Muscle layer of colon (tissue), 2 donors: ENCODE measurements around the gene STIMATE.

Experiments
- H3K27ac ChIP-seq: one replicate; pipeline ENCODE4 v1.7.0; 2013; ENCODE audit warnings: low read depth, mild to moderate bottlenecking, low read length, moderate library complexity
- H3K27me3 ChIP-seq, 2 donors: one replicate each; pipeline ENCODE4 v1.7.0; 2013; ENCODE audit warnings: low read length in 2 of 2, mild to moderate bottlenecking in 2 of 2; ENCODE audit not compliant: insufficient read depth in 2 of 2, control insufficient read depth in 1 of 2
- H3K36me3 ChIP-seq: one replicate; pipeline ENCODE4 v1.7.0; 2013; ENCODE audit warnings: mild to moderate bottlenecking, low read length; ENCODE audit not compliant: insufficient read depth
- H3K4me1 ChIP-seq: one replicate; pipeline ENCODE4 v1.7.0; 2013; ENCODE audit warnings: mild to moderate bottlenecking, low read length; ENCODE audit not compliant: insufficient read depth
- H3K4me3 ChIP-seq, 2 donors: one replicate each; pipeline ENCODE4 v1.7.0; 2013; ENCODE audit warnings: low read length in 2 of 2, low read depth in 1 of 2, mild to moderate bottlenecking in 1 of 2, moderate library complexity in 1 of 2
- H3K9ac ChIP-seq: one replicate; pipeline ENCODE4 v1.7.0; 2013; ENCODE audit warnings: low read length
- H3K9me3 ChIP-seq: one replicate; pipeline ENCODE4 v1.7.0; 2013; ENCODE audit warnings: mild to moderate bottlenecking, low read length
- donor health status: abdominal sarcoma.
- donor health status: Adenocarcinoma of cecum.

Gene STIMATE

DNA sequence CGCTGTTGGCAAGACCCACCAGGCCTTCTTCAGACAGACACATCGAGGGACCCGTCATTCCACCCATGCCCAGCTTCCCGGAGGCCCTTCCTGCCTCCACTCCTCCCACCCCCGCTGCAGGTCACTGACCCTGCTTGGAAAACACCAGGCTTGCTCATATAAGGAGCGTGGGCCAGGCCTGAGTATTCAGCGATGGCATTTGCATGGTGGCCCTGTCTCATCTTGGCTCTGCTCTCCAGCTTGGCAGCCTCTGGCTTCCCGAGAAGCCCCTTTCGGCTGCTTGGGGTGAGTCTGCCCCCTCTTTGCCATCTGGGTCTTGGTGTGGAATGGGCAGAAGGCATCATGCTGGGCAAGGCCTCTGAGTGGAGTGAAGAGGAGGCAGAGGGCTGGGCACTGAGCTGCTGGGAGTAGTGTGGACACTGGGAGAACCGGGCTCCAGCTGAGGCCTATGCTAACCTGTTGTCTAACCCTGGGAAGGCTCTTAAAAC, 102.7 kb downstream of the STIMATE start, which contains the start of gene ITIH3:
Gene ITIH3 (plus strand): TSS at position 185 of the 488 bp plus-strand sequence. CDS start 8 bp downstream, at position 193.
- no peaks in the 10 kb centered on the region for H3K4me1 ChIP-seq
- no peak within 1 kb of the TSS for H3K27ac ChIP-seq
- H3K36me3 ChIP-seq = no peaks in the 10 kb centered on the region
- H3K9me3 ChIP-seq = no peaks in the 10 kb centered on the region
- H3K27me3 ChIP-seq = no peaks in the 10 kb centered on the region
- H3K9ac ChIP-seq = no peak within 1 kb of the TSS
- H3K4me3 ChIP-seq = no peak within 1 kb of the TSS

DNA sequence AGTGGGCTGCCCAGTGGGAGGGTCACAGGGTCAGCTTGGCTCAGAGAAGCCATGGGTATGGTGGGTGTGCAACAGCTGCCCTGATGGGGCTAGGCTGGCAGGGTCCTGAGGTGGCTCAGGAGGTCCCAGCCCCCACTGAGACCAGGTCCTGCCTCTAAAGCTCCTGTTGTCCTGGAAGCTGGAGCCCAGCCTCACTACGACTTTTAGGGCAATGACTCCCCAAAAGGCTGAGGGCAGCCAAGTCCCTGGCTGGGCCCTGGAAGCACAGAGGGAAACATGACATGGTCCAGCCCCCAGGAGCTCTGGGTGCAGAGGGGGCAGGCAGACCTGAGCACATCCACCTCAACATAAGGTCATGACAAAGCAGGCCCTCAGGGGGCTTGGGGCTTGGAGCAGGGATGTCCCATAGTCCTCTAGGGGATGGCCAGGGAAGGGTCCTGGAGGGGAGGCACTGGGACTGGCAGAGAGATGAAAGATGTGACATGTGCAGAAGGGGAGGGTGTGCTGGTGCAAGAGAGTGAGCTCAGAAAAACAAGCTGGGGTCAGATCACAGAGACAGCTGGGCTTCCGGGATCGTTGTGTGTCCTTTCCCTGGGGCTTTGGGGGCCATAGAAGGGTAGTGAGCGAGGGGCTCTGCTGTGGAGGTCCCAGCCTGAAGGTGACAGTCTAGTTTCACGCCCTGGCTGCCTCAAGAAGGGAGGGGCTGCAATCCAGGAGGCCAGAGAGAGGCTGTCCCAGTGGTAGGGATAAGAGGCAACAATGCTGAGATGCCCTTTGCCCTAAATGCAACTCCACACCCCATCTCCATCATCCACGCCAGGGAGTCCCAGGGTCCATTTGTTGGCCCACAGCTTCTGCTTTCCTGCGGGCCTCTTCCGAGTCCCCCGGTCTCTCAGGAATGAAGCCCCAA, 103.4 kb downstream of the STIMATE start:
- Histone ChIP-seq H3K27ac (no peak overlapping the region), H3K4me3 (no peak overlapping the region), H3K9me3 (no peaks in the 10 kb centered on the region)

DNA sequence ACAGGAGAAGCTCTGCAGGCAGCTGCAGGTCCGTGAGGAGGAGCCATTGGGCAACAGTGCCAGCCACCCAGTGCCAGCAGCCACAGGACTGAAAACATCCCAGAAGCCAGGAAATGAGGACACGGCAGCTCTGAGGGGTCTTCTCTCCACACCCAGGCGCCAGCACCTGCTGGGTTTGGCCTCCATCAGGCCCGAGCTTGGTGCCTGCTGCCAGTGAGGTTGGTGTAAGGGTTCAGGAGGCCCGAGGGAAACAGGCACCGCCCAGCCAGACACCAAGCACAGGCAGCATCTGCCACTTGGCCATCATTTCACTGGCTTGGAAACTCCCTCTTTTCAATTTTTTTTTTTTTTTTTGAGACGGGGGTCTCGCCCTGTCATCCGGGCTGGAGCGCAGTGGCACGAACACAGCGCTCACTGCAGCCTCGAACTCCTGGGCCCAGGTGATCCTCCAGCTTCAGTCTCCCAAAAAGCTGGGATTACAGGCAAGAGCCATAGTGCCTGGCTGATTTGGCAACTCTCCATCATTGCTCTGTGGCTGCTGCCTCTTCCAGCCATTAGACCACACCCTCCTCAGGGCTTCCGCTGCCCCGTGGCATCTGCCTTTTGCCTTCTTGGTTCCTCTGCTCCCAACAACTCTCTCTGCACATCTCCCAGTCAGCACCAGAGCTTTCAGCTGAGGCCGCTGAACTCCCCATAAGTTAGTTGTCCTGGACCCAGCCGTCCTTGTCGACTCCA, 104.2 kb downstream of the STIMATE start:
- no peaks in the 10 kb centered on the region for H3K27me3 ChIP-seq
- no peaks in the 10 kb centered on the region for H3K9me3 ChIP-seq
- no peaks in the 10 kb centered on the region for H3K4me1 ChIP-seq
- H3K4me3 ChIP-seq = no peak overlapping the region
- no peak overlapping the region for H3K27ac ChIP-seq
- H3K36me3 ChIP-seq = no peaks in the 10 kb centered on the region
- no peak overlapping the region for H3K9ac ChIP-seq

More for the DNA sequence above, 103.4 kb downstream of the STIMATE start:
- Histone ChIP-seq H3K36me3 (no peaks in the 10 kb centered on the region), H3K9ac (no peak overlapping the region), H3K4me1 (no peaks in the 10 kb centered on the region), H3K27me3 (no peaks in the 10 kb centered on the region)

DNA sequence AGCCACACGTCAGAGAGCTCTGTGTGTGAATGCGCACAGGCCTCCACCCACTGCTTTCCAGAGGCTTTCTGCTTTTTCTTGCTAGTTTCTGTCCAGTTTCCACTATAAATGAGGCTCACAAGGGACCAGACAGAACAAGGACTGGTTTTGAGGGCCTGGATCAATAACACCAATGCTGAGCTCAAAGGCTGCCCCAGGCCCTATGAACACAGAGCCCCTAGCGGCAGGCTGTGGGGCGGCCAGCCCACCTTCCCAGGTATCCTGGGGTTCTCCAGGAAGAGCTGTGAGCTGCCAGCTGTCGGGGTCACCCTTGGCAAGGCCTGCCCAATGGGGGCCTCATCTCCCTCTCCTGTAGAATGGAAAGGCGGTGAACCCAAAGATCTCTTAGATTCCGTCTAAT, 104.9 kb downstream of the STIMATE start:
- Histone ChIP-seq H3K36me3 (no peaks in the 10 kb centered on the region), H3K4me3 (no peak overlapping the region), H3K27me3 (no peaks in the 10 kb centered on the region), H3K4me1 (no peaks in the 10 kb centered on the region), H3K9ac (no peak overlapping the region), H3K27ac (no peak overlapping the region), H3K9me3 (no peaks in the 10 kb centered on the region)

DNA sequence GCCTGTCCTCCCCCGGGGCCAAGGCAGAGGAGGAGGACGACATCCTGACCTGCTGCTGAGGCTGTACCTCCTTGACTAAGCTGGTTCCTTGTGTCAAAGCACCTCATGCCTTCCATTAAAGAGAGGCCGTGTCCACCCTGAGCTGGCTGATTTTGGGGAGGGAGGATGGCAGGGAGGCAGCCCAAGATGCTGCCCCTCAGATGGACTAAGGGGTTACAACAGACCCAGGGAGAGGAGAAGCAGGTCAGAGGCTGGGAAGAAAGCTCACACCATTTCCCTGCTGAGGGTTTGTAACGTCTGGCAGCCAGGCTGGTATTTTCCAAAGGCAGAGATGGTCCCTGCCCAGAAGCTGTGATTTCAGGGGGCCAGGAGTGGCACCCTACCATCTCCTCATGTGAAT, 105.4 kb downstream of the STIMATE start:
- Histone ChIP-seq H3K27ac (no peak overlapping the region), H3K27me3 (no peaks in the 10 kb centered on the region), H3K9me3 (no peaks in the 10 kb centered on the region), H3K36me3 (no peaks in the 10 kb centered on the region), H3K9ac (no peak overlapping the region), H3K4me3 (no peak overlapping the region), H3K4me1 (no peaks in the 10 kb centered on the region)

DNA sequence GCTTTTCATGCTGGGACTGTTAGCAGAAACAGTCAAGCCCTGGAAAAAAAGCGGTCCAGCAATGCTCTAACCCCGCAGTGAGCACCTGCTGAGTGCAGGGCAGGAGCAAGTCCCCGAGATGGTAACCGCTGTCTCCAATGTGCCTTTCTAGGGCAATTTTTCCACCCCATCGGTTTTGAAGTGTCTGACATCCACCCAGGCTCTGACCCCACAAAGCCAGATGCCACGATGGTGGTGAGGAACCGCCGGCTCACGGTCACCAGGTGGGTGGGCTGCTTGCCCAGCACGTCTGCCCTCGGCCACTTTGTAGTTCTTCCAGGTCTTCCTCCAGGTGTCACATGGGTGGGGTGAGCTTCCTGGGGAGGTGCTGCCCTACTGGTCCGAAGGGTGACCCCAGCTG, 106.0 kb downstream of the STIMATE start:
- H3K4me1 ChIP-seq = no peaks in the 10 kb centered on the region
- H3K4me3 ChIP-seq = no peak overlapping the region
- no peak overlapping the region for H3K9ac ChIP-seq
- H3K9me3 ChIP-seq = no peaks in the 10 kb centered on the region
- H3K27me3 ChIP-seq = no peaks in the 10 kb centered on the region
- H3K36me3 ChIP-seq = no peaks in the 10 kb centered on the region
- H3K27ac ChIP-seq = no peak overlapping the region

DNA sequence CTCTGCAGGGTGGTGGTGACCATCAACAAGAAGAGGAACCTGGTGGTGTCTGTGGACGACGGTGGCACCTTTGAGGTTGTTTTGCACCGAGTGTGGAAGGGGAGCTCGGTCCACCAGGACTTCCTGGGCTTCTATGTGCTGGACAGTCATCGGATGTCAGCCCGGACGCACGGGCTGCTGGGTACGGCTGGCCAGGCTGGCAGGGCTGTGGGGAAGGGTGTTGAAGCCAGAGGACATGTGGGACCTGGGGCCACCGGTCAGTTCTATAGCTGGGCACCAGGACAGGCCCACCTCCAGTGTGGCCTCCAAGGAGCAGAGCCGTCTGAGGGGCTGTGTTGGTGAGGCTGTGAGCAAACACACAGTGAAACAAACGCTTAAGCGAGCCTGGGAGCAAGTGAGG, 106.6 kb downstream of the STIMATE start:
- H3K4me3 ChIP-seq = no peak overlapping the region
- no peaks in the 10 kb centered on the region for H3K9me3 ChIP-seq
- H3K4me1 ChIP-seq = no peaks in the 10 kb centered on the region
- H3K9ac ChIP-seq = no peak overlapping the region
- no peaks in the 10 kb centered on the region for H3K36me3 ChIP-seq
- H3K27me3 ChIP-seq = no peaks in the 10 kb centered on the region
- no peak overlapping the region for H3K27ac ChIP-seq

DNA sequence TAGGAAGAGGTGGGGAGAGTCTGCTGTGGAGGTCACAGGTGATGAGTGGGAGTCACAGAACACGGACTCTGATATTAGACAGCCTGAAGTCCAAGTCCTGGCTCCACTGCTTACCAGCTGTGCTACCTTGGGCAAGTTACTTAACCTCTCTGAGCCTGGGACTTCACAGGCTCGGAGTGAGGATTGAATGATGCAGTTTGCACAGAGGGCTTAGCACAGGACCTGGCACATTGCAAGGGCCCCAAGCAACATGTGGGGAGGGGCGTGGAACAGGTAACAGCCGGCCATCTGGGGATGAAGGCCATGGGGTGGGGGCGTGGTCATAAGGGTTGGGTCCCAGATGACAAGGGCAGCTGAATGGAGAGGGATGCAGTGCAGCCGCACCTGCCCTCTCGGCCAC, 107.0 kb downstream of the STIMATE start:
- no peaks in the 10 kb centered on the region for H3K27me3 ChIP-seq
- no peaks in the 10 kb centered on the region for H3K4me1 ChIP-seq
- no peak overlapping the region for H3K9ac ChIP-seq
- H3K36me3 ChIP-seq = no peaks in the 10 kb centered on the region
- H3K9me3 ChIP-seq = no peaks in the 10 kb centered on the region
- H3K4me3 ChIP-seq = no peak overlapping the region
- no peak overlapping the region for H3K27ac ChIP-seq

DNA sequence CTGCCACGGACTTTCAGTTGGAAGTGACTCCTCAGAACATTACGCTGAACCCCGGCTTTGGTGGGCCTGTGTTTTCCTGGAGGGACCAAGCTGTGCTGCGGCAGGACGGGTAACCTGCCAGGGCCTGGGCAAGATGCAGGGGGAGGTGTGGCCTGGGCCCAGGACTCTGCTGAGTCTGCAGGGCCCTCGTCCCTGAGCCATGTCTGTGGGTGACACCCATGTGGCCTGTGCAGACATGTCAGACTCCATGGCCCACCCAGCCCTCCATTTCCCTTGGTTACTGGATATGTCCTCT, 107.7 kb downstream of the STIMATE start:
- Histone ChIP-seq H3K9me3 (no peaks in the 10 kb centered on the region), H3K27me3 (no peaks in the 10 kb centered on the region), H3K4me3 (no peak overlapping the region), H3K4me1 (no peaks in the 10 kb centered on the region), H3K27ac (no peak overlapping the region), H3K9ac (no peak overlapping the region), H3K36me3 (no peaks in the 10 kb centered on the region)

DNA sequence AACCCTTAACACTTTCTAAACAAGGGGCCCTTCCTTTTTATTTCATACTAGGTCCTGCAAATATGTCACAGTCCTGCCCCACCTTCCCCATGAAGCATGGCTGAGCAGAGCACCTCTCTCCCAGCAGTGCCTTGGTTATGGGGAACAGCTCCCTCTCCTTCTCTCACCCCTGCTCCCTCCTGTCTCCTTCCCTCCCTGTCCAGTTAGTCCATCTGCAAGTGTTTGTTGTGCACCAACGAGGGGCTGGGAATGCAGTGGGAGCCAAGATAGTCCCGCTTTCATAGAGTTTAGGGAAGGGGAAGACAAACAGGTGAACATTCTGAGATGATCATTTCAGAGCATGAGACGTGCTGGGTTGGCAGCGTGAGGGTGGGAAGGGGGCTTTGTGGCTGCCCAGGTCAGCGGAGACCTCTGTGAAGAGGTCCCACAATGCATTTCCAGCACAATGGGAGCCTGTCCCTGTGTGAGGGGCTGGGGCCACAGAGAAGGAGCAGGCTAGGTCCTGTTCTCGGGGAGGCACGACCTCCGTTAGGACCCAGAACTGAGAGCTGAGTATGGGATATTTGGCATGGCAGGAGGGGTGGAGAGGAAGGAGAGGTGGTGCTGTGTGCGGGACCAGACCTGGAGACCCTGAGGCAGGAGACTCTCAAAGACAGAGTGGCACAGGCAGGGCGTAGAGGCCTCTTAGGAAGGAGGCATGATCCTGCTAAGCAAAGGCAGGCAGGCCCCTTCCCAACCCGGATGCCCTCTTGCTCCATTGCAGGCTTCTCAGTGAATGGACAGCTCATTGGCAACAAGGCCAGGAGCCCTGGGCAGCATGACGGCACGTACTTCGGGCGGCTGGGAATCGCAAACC, 108.2 kb downstream of the STIMATE start:
- Histone ChIP-seq H3K9me3 (no peaks in the 10 kb centered on the region), H3K9ac (no peak overlapping the region), H3K4me3 (no peak overlapping the region), H3K27me3 (no peaks in the 10 kb centered on the region), H3K36me3 (no peaks in the 10 kb centered on the region), H3K4me1 (no peaks in the 10 kb centered on the region), H3K27ac (no peak overlapping the region)
